Vagina (tissue), 2 donors: ENCODE data around the gene COL10A1. TPM values are rescaled to one million over a fixed set of nuclear protein-coding genes. Genes with fewer than 3 reads are reported as not detected.

Source experiments
- DNase-seq, 2 donors: peaks; one replicate each; pipeline ENCODE4 v3.0.0-alpha.2; 2017; ENCODE audit errors: extremely low spot score in 2 of 2
- H3K27ac ChIP-seq: fragments of 200-600 bp; sonication (generic); one replicate; pipeline ENCODE4 v1.5.1; 2019
- H3K27me3 ChIP-seq: fragments of 200-600 bp; sonication (generic); one replicate; pipeline ENCODE4 v1.5.1; 2019
- H3K36me3 ChIP-seq, 2 donors: fragments of 200-600 bp; sonication (generic); one replicate each; pipeline ENCODE4 v1.5.1; 2017 to 2019
- H3K4me1 ChIP-seq: fragments of 200-600 bp; sonication (generic); one replicate; pipeline ENCODE4 v1.5.1; 2019
- H3K4me3 ChIP-seq, 2 donors: fragments of 200-600 bp; sonication (generic); 1 replicate in 1 of 2; 2 replicates in 1 of 2; pipeline ENCODE4 v1.5.1; 2016 to 2019
- H3K9me3 ChIP-seq: fragments of 200-600 bp; sonication (generic); one replicate; pipeline ENCODE4 v1.5.1; 2019
- POLR2A ChIP-seq, 2 donors: fragments of 450-650 bp; IDR thresholded peaks; one replicate each; pipeline ENCODE4 v1.6.1; 2017; ENCODE audit warnings: antibody characterized with exemption in 2 of 2, mild to moderate bottlenecking in 2 of 2, moderate library complexity in 2 of 2
- POLR2AphosphoS5 ChIP-seq, 2 donors: sonication (generic); formaldehyde crosslinking; IDR thresholded peaks; one replicate each; pipeline ENCODE4 v1.9.0; 2017; ENCODE audit warnings: antibody characterized with exemption in 2 of 2, mild to moderate bottlenecking in 2 of 2, low read depth in 1 of 2; ENCODE audit not compliant: insufficient read depth in 1 of 2
- intact Hi-C: fragments of 100-400 bp; cut with DNase I; formaldehyde crosslinking; loops from one replicate; pipeline ENCODE4 v1.15.1; 2023
- total RNA-seq: library from RNA; depleted of rRNA; stranded (reverse); fragments of >200 nt; gene quantifications from one replicate; pipeline ENCODE4 v1.2.3, GENCODE V29; 2016
- TF ChIP-seq, protein P1 (sequence below), 3 experiments: fragments of 450-650 bp in 2 of 3; fragments of 200-600 bp in 1 of 3; sonication (generic) in 1 of 3; IDR thresholded peaks; one replicate each; pipeline ENCODE4 v1.5.1; 2017 to 2019; ENCODE audit warnings: antibody characterized with exemption in 3 of 3, mild to moderate bottlenecking in 2 of 3, moderate library complexity in 2 of 3

The COL10A1 gene
- total RNA-seq, 1 donor from 2014 or later, result not detected

DNA sequence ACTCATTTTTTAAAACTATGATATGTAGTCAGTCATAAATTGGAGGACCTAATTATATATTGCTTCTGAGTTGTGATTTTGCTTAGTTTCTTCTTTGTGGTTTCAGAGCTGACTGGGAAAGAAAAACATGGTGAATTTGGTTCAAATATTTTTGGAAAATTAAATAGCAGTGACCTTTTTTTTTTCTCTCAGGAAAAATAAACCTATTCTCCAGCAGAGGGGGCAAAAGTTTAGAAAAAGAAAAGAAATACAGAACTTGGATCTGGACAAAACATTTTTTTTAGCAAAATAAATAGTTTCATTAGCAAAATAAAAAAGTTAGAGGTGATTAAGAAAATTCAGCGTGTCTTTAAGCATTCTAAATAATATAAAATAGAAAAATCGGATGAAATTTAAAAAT is 10.2 kb downstream of the COL10A1 start:
- H3K27me3 ChIP-seq, result no peaks in the 10 kb centered on the region
- H3K36me3 ChIP-seq, result peaks cover 0 to 55% of the 10 kb centered on the region in 2 donors
- H3K4me1 ChIP-seq, result no peaks in the 10 kb centered on the region
- TF ChIP-seq, protein P1, sequence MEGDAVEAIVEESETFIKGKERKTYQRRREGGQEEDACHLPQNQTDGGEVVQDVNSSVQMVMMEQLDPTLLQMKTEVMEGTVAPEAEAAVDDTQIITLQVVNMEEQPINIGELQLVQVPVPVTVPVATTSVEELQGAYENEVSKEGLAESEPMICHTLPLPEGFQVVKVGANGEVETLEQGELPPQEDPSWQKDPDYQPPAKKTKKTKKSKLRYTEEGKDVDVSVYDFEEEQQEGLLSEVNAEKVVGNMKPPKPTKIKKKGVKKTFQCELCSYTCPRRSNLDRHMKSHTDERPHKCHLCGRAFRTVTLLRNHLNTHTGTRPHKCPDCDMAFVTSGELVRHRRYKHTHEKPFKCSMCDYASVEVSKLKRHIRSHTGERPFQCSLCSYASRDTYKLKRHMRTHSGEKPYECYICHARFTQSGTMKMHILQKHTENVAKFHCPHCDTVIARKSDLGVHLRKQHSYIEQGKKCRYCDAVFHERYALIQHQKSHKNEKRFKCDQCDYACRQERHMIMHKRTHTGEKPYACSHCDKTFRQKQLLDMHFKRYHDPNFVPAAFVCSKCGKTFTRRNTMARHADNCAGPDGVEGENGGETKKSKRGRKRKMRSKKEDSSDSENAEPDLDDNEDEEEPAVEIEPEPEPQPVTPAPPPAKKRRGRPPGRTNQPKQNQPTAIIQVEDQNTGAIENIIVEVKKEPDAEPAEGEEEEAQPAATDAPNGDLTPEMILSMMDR (IDR thresholded peaks at IDR 0.05), result no peak
- TF ChIP-seq POLR2AphosphoS5 (IDR thresholded peaks at IDR 0.05; ENCODE audit: insufficient read depth in 1 of 2, low read depth in 1 of 2) (no peak), POLR2A (IDR thresholded peaks at IDR 0.05) (no peak)
- no peak overlapping the region for H3K4me3 ChIP-seq
- no peak overlapping the region for H3K27ac ChIP-seq
- H3K9me3 ChIP-seq, result no peaks in the 10 kb centered on the region
- DNase-seq, result no peak
- intact Hi-C loops, result no loop called here

DNA sequence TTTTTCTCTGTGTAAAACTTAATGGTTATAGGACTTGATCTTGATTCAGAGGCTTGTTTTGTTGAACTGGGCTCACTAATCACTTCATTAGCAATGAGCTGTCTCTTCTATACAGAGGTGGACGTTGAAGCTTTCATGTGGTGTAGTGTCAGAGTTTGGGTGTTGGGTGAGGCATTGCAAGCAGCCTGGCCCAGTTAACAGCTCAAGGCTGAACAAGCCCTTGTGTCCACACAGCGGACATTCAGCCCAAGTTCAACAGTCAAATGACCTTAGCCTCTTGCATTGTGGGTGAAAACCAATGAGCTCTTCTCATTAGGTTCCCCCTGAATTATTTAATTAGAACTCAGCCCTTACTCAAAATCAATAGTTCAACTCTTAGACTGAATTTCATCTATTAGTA is 12.5 kb downstream of the COL10A1 start:
- no peak for DNase-seq
- H3K27me3 ChIP-seq, result no peaks in the 10 kb centered on the region
- TF ChIP-seq POLR2A (IDR thresholded peaks at IDR 0.05), result no peak
- no peak for TF ChIP-seq POLR2AphosphoS5 (IDR thresholded peaks at IDR 0.05; ENCODE audit: insufficient read depth in 1 of 2, low read depth in 1 of 2)
- TF ChIP-seq, protein P1 (IDR thresholded peaks at IDR 0.05), result no peak
- no peak overlapping the region for H3K4me3 ChIP-seq
- H3K27ac ChIP-seq, result no peak overlapping the region
- intact Hi-C loops, result no loop called here
- H3K36me3 ChIP-seq, result peaks cover 0 to 75% of the 10 kb centered on the region in 2 donors
- no peaks in the 10 kb centered on the region for H3K9me3 ChIP-seq
- no peaks in the 10 kb centered on the region for H3K4me1 ChIP-seq

GRCh38 chr6:116111552-116112528 is 14.1 kb downstream of the COL10A1 start:
- DNase-seq, result no peak
- Histone ChIP-seq H3K9me3 (no peaks in the 10 kb centered on the region), H3K4me1 (no peaks in the 10 kb centered on the region), H3K27me3 (no peaks in the 10 kb centered on the region), H3K36me3 (peaks cover 0 to 72% of the 10 kb centered on the region in 2 donors), H3K4me3 (no peak overlapping the region), H3K27ac (no peak overlapping the region)
- TF ChIP-seq POLR2A (IDR thresholded peaks at IDR 0.05) (no peak), POLR2AphosphoS5 (IDR thresholded peaks at IDR 0.05; ENCODE audit: insufficient read depth in 1 of 2, low read depth in 1 of 2) (no peak)
- TF ChIP-seq, protein P1 (IDR thresholded peaks at IDR 0.05), result no peak
- intact Hi-C loops, result no loop called here

GRCh38 chr6:116108836-116109235 is 17.1 kb downstream of the COL10A1 start:
- TF ChIP-seq POLR2AphosphoS5 (IDR thresholded peaks at IDR 0.05; ENCODE audit: insufficient read depth in 1 of 2, low read depth in 1 of 2) (no peak), POLR2A (IDR thresholded peaks at IDR 0.05) (no peak)
- TF ChIP-seq, protein P1 (IDR thresholded peaks at IDR 0.05), result no peak
- H3K27me3 ChIP-seq, result no peaks in the 10 kb centered on the region
- H3K27ac ChIP-seq, result no peak overlapping the region
- H3K9me3 ChIP-seq, result no peaks in the 10 kb centered on the region
- no peak for DNase-seq
- H3K4me3 ChIP-seq, result no peak overlapping the region
- intact Hi-C loops, result no loop called here
- peaks cover 14% of the 10 kb centered on the region for H3K4me1 ChIP-seq
- H3K36me3 ChIP-seq, result peaks cover 0 to 55% of the 10 kb centered on the region in 2 donors

DNA sequence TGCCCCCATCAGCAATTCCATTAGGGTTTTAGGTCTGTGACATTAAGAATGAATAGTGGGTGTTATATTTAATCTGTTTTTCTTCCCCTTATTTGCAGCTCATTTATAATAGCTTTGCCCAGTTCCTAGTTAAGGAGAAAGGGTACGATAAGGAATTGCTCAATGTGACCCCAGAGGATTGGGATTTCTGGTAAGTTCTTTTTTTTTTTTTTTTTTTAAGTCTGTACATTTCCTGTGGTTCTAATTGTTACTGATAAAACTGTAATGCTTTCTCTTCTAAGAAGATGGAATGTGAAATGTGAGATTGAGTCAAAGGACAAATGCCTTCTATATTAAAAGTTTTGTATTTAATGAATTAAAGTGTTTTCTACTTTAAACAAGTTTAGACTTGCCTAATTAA is 19.8 kb downstream of the COL10A1 start:
- intact Hi-C loops, result no loop called here
- Histone ChIP-seq H3K27ac (no peak overlapping the region), H3K27me3 (no peaks in the 10 kb centered on the region), H3K4me3 (no peak overlapping the region), H3K4me1 (peaks cover 32% of the 10 kb centered on the region), H3K9me3 (no peaks in the 10 kb centered on the region), H3K36me3 (peaks cover 0 to 30% of the 10 kb centered on the region in 2 donors)
- DNase-seq, result no peak
- TF ChIP-seq POLR2AphosphoS5 (IDR thresholded peaks at IDR 0.05; ENCODE audit: insufficient read depth in 1 of 2, low read depth in 1 of 2) (no peak), POLR2A (IDR thresholded peaks at IDR 0.05) (no peak)
- TF ChIP-seq, protein P1 (IDR thresholded peaks at IDR 0.05), result no peak
